ENCODE data around the gene RDX. TPM values are rescaled to one million over a fixed set of nuclear protein-coding genes. Genes with fewer than 3 reads are reported as not detected.

Gene RDX
- total RNA-seq, 4 donors from 2014 or later, result 38.5 to 115 (median 97.7) TPM

DNA sequence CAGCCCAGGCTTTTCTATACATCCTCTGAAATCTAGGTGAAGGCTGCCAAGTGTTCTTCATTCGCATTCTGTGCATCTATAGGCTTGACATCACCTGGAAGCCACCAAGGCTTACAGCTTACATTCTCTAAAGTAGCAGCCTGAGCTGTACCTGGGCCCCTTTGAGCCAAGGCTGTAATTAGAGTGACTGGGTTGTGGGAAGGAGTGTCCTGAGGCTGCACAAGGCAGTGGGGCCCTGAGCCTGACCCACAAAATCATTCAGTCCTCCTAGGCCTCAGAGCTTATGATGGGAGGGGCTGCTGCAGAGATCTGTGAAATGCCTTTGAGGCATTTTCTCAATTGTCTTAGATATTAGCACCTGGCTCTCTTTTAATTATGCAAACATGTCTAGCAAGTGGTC lies 33.0 kb upstream of the RDX start:
- no peaks in the 10 kb centered on the region for H3K9me3 ChIP-seq
- no peak for DNase-seq
- H3K4me1 ChIP-seq, result no peaks in the 10 kb centered on the region
- H3K27ac ChIP-seq, result no peak overlapping the region
- intact Hi-C loops (cut with DNase I; ENCODE audit: low total_unique reads), result no loop called here
- H3K27me3 ChIP-seq, result no peaks in the 10 kb centered on the region
- H3K4me3 ChIP-seq, result no peak overlapping the region
- H3K36me3 ChIP-seq, result no peaks in the 10 kb centered on the region
- TF ChIP-seq POLR2A (IDR thresholded peaks at IDR 0.05), result no peak

DNA sequence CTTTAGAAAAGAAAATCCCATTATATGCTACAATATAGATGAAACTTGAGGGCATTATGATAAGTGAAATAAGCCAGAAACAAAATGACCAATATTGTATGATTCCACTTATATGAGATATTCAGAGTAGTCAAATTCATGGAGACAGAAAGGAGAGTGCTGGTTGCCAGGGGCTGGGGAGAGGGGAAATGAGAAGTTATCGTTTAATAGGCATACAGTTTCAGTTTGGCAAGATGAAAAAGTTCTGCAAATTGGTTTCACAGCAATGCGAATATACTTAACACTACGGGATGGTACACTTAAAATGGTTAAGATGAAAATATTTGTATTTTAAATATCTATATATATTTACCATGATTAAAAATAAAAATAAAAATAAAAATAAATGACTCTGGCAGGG lies 31.1 kb upstream of the RDX start:
- Histone ChIP-seq H3K4me1 (no peaks in the 10 kb centered on the region), H3K4me3 (no peak overlapping the region), H3K36me3 (no peaks in the 10 kb centered on the region), H3K9me3 (no peaks in the 10 kb centered on the region), H3K27ac (no peak overlapping the region), H3K27me3 (no peaks in the 10 kb centered on the region)
- TF ChIP-seq, protein P1, sequence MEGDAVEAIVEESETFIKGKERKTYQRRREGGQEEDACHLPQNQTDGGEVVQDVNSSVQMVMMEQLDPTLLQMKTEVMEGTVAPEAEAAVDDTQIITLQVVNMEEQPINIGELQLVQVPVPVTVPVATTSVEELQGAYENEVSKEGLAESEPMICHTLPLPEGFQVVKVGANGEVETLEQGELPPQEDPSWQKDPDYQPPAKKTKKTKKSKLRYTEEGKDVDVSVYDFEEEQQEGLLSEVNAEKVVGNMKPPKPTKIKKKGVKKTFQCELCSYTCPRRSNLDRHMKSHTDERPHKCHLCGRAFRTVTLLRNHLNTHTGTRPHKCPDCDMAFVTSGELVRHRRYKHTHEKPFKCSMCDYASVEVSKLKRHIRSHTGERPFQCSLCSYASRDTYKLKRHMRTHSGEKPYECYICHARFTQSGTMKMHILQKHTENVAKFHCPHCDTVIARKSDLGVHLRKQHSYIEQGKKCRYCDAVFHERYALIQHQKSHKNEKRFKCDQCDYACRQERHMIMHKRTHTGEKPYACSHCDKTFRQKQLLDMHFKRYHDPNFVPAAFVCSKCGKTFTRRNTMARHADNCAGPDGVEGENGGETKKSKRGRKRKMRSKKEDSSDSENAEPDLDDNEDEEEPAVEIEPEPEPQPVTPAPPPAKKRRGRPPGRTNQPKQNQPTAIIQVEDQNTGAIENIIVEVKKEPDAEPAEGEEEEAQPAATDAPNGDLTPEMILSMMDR (IDR thresholded peaks at IDR 0.05), result no peak
- TF ChIP-seq POLR2A (IDR thresholded peaks at IDR 0.05), result no peak
- intact Hi-C loops (cut with DNase I; ENCODE audit: low total_unique reads), result no loop called here
- DNase-seq, result no peak

DNA sequence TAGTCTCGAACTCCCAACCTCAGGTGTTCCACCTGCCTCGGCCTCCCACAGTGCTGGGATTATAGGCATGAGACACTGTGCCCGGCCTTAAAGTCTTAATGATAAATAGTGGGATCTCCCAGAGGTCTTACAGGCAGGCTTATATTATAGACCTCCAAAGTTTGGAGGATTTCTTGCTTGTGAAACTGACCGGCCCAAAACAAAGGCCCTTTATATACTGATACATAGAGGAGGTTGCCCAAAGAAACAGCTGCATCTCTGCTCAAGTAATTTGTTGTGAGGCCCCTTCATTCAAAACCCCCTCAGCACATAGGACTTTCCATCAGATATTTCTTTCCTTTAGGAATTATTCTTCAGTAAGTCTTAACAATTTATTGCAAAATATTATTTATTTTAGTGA lies 27.4 kb upstream of the RDX start:
- H3K4me3 ChIP-seq, result no peak overlapping the region
- no peaks in the 10 kb centered on the region for H3K27me3 ChIP-seq
- intact Hi-C loops (cut with DNase I; ENCODE audit: low total_unique reads), result no loop called here
- TF ChIP-seq, protein P1 (IDR thresholded peaks at IDR 0.05), result no peak
- TF ChIP-seq POLR2A (IDR thresholded peaks at IDR 0.05), result no peak
- no peak overlapping the region for H3K27ac ChIP-seq
- no peak for DNase-seq
- no peaks in the 10 kb centered on the region for H3K36me3 ChIP-seq
- H3K4me1 ChIP-seq, result no peaks in the 10 kb centered on the region
- no peaks in the 10 kb centered on the region for H3K9me3 ChIP-seq

DNA sequence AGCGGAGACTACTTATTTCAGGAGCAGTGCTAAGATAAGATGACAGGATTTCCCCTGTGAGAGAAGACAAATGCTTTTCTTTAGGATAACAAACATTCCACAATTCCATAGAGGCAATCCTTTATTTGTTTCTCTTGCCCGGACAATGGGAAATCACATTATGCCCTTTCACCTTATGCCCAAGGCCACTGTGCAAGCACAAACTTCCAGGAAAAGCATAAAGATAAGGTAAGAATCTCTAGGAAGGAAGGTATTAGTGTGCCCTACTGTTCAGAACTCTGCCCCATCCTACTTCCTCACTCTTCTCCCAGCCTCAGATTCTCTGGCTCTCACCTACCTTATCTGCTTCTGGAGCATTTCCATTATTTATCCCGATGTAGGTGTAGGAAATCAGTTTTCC lies 23.1 kb upstream of the RDX start:
- H3K36me3 ChIP-seq, result no peaks in the 10 kb centered on the region
- no peaks in the 10 kb centered on the region for H3K27me3 ChIP-seq
- H3K4me1 ChIP-seq, result no peaks in the 10 kb centered on the region
- no peak for TF ChIP-seq POLR2A (IDR thresholded peaks at IDR 0.05)
- TF ChIP-seq, protein P1 (IDR thresholded peaks at IDR 0.05), result no peak
- H3K9me3 ChIP-seq, result no peaks in the 10 kb centered on the region
- no peak overlapping the region for H3K27ac ChIP-seq
- no peak overlapping the region for H3K4me3 ChIP-seq
- DNase-seq, result no peak
- intact Hi-C loops (cut with DNase I; ENCODE audit: low total_unique reads), result no loop called here

DNA sequence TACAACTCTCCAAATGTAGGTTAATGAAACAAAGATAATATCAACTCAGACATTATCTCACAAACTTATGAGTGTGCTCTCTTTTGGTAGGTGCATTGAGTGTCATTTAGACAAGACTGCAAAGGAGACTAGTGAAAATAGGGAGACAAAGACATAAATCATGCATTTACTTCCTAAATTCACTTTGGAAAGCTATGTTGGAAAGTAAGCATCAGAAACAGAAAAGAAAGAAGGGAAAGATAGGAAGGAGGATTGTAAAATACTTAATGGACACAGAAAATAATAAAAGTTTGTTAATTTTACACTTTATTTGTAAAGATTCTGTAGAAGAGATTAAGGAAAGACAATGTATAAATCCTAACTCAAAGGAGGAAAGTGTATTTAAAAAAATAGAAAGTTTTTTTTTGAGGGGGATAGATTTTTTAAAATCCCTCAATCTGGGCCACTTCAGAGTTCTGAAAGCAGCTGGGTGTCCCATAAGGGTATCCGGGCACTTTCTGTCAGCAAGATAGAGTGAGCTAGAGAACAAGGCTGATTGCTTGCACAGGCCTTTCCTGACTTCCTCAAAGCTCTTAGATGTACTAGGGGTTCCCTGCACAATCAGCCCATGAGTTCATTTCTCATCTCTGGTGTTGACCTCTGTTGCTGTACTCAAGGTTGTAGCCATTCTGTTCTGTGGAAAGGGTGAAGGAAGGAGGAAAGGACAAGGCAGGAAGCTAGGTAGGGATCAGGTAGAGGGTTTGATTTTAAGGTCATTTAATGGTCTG lies 22.4 kb upstream of the RDX start:
- no peak overlapping the region for H3K27ac ChIP-seq
- no peak for TF ChIP-seq POLR2A (IDR thresholded peaks at IDR 0.05)
- TF ChIP-seq, protein P1 (IDR thresholded peaks at IDR 0.05), result no peak
- no peaks in the 10 kb centered on the region for H3K9me3 ChIP-seq
- H3K4me1 ChIP-seq, result no peaks in the 10 kb centered on the region
- H3K36me3 ChIP-seq, result no peaks in the 10 kb centered on the region
- no peak overlapping the region for H3K4me3 ChIP-seq
- H3K27me3 ChIP-seq, result no peaks in the 10 kb centered on the region
- DNase-seq, result no peak
- intact Hi-C loops (cut with DNase I; ENCODE audit: low total_unique reads), result no loop called here
